ENCODE results near the gene UXS1.
"Not testable (repeated sequence)": the region's sequence is repeated elsewhere in the genome, so short reads cannot be mapped to it uniquely, and the experiment has no call there.

Gene UXS1

DNA sequence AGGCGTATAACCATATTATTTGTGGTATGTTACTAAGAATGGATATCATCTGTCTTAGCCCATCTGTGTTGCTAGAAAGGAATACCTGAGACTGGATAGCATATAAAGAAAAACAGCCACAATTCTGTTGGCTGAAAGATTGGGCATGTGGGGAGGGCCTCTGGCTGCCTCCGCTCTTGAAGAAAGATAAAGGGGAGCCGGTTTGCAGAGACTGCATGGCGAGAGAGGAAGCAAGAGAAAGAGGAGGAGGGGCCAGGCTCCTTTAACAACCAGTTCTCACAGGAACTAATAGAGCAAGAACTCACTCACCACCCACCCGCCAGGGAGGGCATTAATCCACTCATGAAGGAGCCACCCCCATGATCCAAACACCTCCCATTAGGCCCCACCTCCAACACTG is 29.2 kb upstream of the UXS1 start:
- H3K79me2 ChIP-seq (ENCODE audit: low read length): no peaks in the 10 kb centered on the region
- no peak overlapping the region for H3K4me3 ChIP-seq (ENCODE audit: low read length)
- no peak overlapping the region for H2AFZ ChIP-seq (ENCODE audit: low read depth, low read length)

DNA sequence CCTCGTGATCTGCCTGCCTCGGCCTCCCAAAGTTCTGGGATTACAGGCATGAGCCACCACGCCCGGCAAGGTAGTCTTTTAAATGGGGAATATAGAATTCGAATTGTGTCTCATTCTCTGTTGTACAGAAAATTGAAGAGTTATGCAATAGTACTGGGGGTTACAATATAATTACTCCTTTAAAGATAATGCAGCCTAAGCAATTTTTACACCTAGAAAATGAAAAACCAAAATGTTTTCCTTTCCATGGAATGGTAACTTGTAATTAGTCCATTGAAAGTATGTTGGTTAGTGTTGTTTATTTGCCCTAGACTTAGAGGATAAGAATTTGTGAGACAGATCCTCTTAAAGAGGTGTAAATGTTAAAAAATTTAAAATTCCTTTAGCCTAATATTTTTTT is 28.0 kb upstream of the UXS1 start:
- H4K20me1 ChIP-seq (ENCODE audit: insufficient read depth, low read length); H3K4me2 ChIP-seq (ENCODE audit: low read length); H3K9ac ChIP-seq (ENCODE audit: low read length); H3K27me3 ChIP-seq (ENCODE audit: low read depth, low read length); H3K36me3 ChIP-seq (replicated peaks; ENCODE audit: low read depth, low read length); H3K4me1 ChIP-seq (ENCODE audit: low read length); H3K27ac ChIP-seq (ENCODE audit: low read length); H2AFZ ChIP-seq (ENCODE audit: low read depth, low read length); H3K4me3 ChIP-seq (ENCODE audit: low read length); H3K9me3 ChIP-seq (ENCODE audit: insufficient read depth, low read length); H3K79me2 ChIP-seq (ENCODE audit: low read length): not testable (repeated sequence)

More for the DNA sequence above, 29.2 kb upstream of the UXS1 start:
- Histone ChIP-seq H3K4me2 (ENCODE audit: low read length) (no peak overlapping the region), H3K27ac (ENCODE audit: low read length) (no peak overlapping the region), H3K9ac (ENCODE audit: low read length) (no peak overlapping the region), H3K9me3 (ENCODE audit: insufficient read depth, low read length) (no peaks in the 10 kb centered on the region), H3K27me3 (ENCODE audit: low read depth, low read length) (no peaks in the 10 kb centered on the region), H3K4me1 (ENCODE audit: low read length) (no peaks in the 10 kb centered on the region), H3K36me3 (replicated peaks; ENCODE audit: low read depth, low read length) (no peaks in the 10 kb centered on the region), H4K20me1 (ENCODE audit: insufficient read depth, low read length) (no peaks in the 10 kb centered on the region)
- TF ChIP-seq CTCF (IDR thresholded peaks at IDR 0.05; ENCODE audit: low read depth, low read length) (no peak), EZH2phosphoT487 (IDR thresholded peaks at IDR 0.05; ENCODE audit: low read depth) (no peak)

- Histone ChIP-seq H3K9me3 (ENCODE audit: insufficient read depth, low read length) (no peaks in the 10 kb centered on the region), H3K27ac (ENCODE audit: low read length) (no peak overlapping the region), H3K36me3 (replicated peaks; ENCODE audit: low read depth, low read length) (no peaks in the 10 kb centered on the region), H3K79me2 (ENCODE audit: low read length) (no peaks in the 10 kb centered on the region), H3K9ac (ENCODE audit: low read length) (no peak overlapping the region), H3K4me3 (ENCODE audit: low read length) (no peak overlapping the region), H3K4me1 (ENCODE audit: low read length) (no peaks in the 10 kb centered on the region), H3K27me3 (ENCODE audit: low read depth, low read length) (no peaks in the 10 kb centered on the region), H4K20me1 (ENCODE audit: insufficient read depth, low read length) (no peaks in the 10 kb centered on the region), H2AFZ (ENCODE audit: low read depth, low read length) (no peak overlapping the region), H3K4me2 (ENCODE audit: low read length) (no peak overlapping the region)
- TF ChIP-seq EZH2phosphoT487 (IDR thresholded peaks at IDR 0.05; ENCODE audit: low read depth) (no peak), CTCF (IDR thresholded peaks at IDR 0.05; ENCODE audit: low read depth, low read length) (no peak)
Observed at GRCh38 chr2:106219813-106220212, 25.7 kb upstream of the UXS1 start.

GRCh38 chr2:106219157-106219556 is 25.1 kb upstream of the UXS1 start:
- H3K4me2 ChIP-seq (ENCODE audit: low read length); H3K27ac ChIP-seq (ENCODE audit: low read length); H3K9ac ChIP-seq (ENCODE audit: low read length); H3K27me3 ChIP-seq (ENCODE audit: low read depth, low read length); H3K4me1 ChIP-seq (ENCODE audit: low read length); H3K36me3 ChIP-seq (replicated peaks; ENCODE audit: low read depth, low read length); H3K9me3 ChIP-seq (ENCODE audit: insufficient read depth, low read length); H3K4me3 ChIP-seq (ENCODE audit: low read length); H3K79me2 ChIP-seq (ENCODE audit: low read length); H4K20me1 ChIP-seq (ENCODE audit: insufficient read depth, low read length); H2AFZ ChIP-seq (ENCODE audit: low read depth, low read length): not testable (repeated sequence)

- TF ChIP-seq EZH2phosphoT487 (IDR thresholded peaks at IDR 0.05; ENCODE audit: low read depth): no peak
- no peaks in the 10 kb centered on the region for H4K20me1 ChIP-seq (ENCODE audit: insufficient read depth, low read length)
- no peaks in the 10 kb centered on the region for H3K79me2 ChIP-seq (ENCODE audit: low read length)
- H3K9ac ChIP-seq (ENCODE audit: low read length): no peak overlapping the region
- H3K27me3 ChIP-seq (ENCODE audit: low read depth, low read length): 0 out of 2 replicates have a peak, but pooled peaks cover 2% of the 10 kb centered on the region
- H3K4me1 ChIP-seq (ENCODE audit: low read length): no peaks in the 10 kb centered on the region
- no peak overlapping the region for H2AFZ ChIP-seq (ENCODE audit: low read depth, low read length)
- no peaks in the 10 kb centered on the region for H3K36me3 ChIP-seq (replicated peaks; ENCODE audit: low read depth, low read length)
- H3K9me3 ChIP-seq (ENCODE audit: insufficient read depth, low read length): no peaks in the 10 kb centered on the region
- no peak overlapping the region for H3K4me2 ChIP-seq (ENCODE audit: low read length)
- H3K27ac ChIP-seq (ENCODE audit: low read length): no peak overlapping the region
- no peak overlapping the region for H3K4me3 ChIP-seq (ENCODE audit: low read length)
Observed at GRCh38 chr2:106208874-106209273, 14.8 kb upstream of the UXS1 start.
